H1 (cell line): Measurements from ENCODE around the gene ARID5B. TPM values are rescaled to one million over a fixed set of nuclear protein-coding genes. Genes with fewer than 3 reads are reported as not detected.

Experiments
- CTCF ChIA-PET: fragments of 300-600 bp; sonication (Branson Sonifier 250); formaldehyde crosslinking; loops from one replicate; lab custom pipeline; 2021; ENCODE audit not compliant: partially characterized antibody; lab: Charles Lee
- POLR2A ChIA-PET: fragments of 300-600 bp; sonication (Branson Sonifier 250); formaldehyde crosslinking; loops from one replicate; lab custom pipeline; 2021; ENCODE audit warnings: inconsistent platforms; ENCODE audit not compliant: partially characterized antibody; lab: Charles Lee
- DNase-seq, 2 experiments: peaks; one replicate each; pipeline versions ENCODE4 v3.0.0 to v3.0.0-alpha.2; 2010 to 2022; ENCODE audit warnings: low spot score in 2 of 2, low read depth in 1 of 2, mixed read lengths in 1 of 2
- FAIRE-seq: peaks from 2 replicates; lab custom pipeline; 2011; peaks lifted over from hg19 to GRCh38; lab: Jason Lieb, UNC
- H2AFZ ChIP-seq: 2 replicates; pipeline ENCODE4 v1.8.1; 2012; ENCODE audit warnings: low read length, inconsistent platforms
- H2AK5ac ChIP-seq: 2 replicates; pipeline ENCODE4 v1.6.1; 2013; ENCODE audit warnings: low read depth, low read length
- H2BK120ac ChIP-seq: replicated peaks from 2 replicates; pipeline ENCODE3; 2013; ENCODE audit warnings: low read depth, low read length, inconsistent platforms
- H2BK12ac ChIP-seq: 2 replicates; pipeline ENCODE4 v1.6.1; 2013; ENCODE audit warnings: low read depth, low read length
- H2BK15ac ChIP-seq: 2 replicates; pipeline ENCODE4 v1.6.1; 2013; ENCODE audit warnings: low read length
- H2BK20ac ChIP-seq: 2 replicates; pipeline ENCODE4 v1.6.1; 2013; ENCODE audit warnings: low read length
- H2BK5ac ChIP-seq: 2 replicates; pipeline ENCODE4 v1.6.1; 2013; ENCODE audit warnings: low read depth, low read length
- H3K14ac ChIP-seq: 2 replicates; pipeline ENCODE4 v1.6.1; 2013; ENCODE audit warnings: inconsistent platforms; ENCODE audit not compliant: insufficient read length
- H3K18ac ChIP-seq: 2 replicates; pipeline ENCODE4 v1.6.1; 2013; ENCODE audit warnings: low read length; ENCODE audit errors: extremely low read depth
- H3K23ac ChIP-seq: 2 replicates; pipeline ENCODE4 v1.6.1; 2013; ENCODE audit warnings: inconsistent platforms; ENCODE audit not compliant: insufficient read length
- H3K23me2 ChIP-seq: 2 replicates; pipeline ENCODE4 v1.6.1; 2013; ENCODE audit warnings: low read depth, low read length
- H3K27ac ChIP-seq: 2 replicates; pipeline ENCODE4 v1.6.1; 2011; ENCODE audit warnings: low read depth, low read length, inconsistent platforms
- H3K27me3 ChIP-seq, 4 experiments: replicated peaks in 1 of 4; 1 replicate in 1 of 4; 2 replicates in 3 of 4; pipeline versions ENCODE4 v1.6.1 to v1.8.1; 2011 to 2013; ENCODE audit warnings: low read length in 3 of 4, mild to moderate bottlenecking in 3 of 4, inconsistent platforms in 2 of 4, mixed read lengths in 2 of 4, moderate library complexity in 1 of 4; ENCODE audit not compliant: control insufficient read depth in 3 of 4, insufficient read depth in 3 of 4; ENCODE audit errors: extremely low read depth in 1 of 4
- H3K36me3 ChIP-seq, 4 experiments: 2 replicates each; pipeline versions ENCODE4 v1.6.1 to v1.8.1; 2011 to 2013; ENCODE audit warnings: mild to moderate bottlenecking in 4 of 4, low read length in 3 of 4, moderate library complexity in 2 of 4, control low read depth in 1 of 4, inconsistent platforms in 1 of 4; ENCODE audit not compliant: insufficient read depth in 4 of 4, control insufficient read depth in 2 of 4
- H3K4ac ChIP-seq: replicated peaks from 2 replicates; pipeline ENCODE3; 2013; ENCODE audit warnings: low read length, low read depth, mixed read lengths, inconsistent platforms; ENCODE audit not compliant: insufficient read length
- H3K4me1 ChIP-seq, 4 experiments: replicated peaks in 1 of 4; 1 replicate in 1 of 4; 2 replicates in 3 of 4; pipeline versions ENCODE4 v1.6.1 to v1.8.1; 2011 to 2013; ENCODE audit warnings: low read length in 3 of 4, inconsistent platforms in 2 of 4, mixed read lengths in 1 of 4; ENCODE audit not compliant: insufficient read depth in 4 of 4, control insufficient read depth in 3 of 4
- H3K4me2 ChIP-seq, 2 experiments: 2 replicates each; pipeline versions ENCODE4 v1.6.1 to v1.8.1; 2011 to 2013; ENCODE audit warnings: low read depth in 2 of 2, low read length in 2 of 2, control low read depth in 1 of 2, inconsistent platforms in 1 of 2, mild to moderate bottlenecking in 1 of 2; ENCODE audit not compliant: insufficient read depth in 1 of 2
- H3K4me3 ChIP-seq, 4 experiments: fragments of 200-600, 300-600 bp in 1 of 4; sonication (generic), shearing (Covaris generic), sonication (Bioruptor Twin) in 1 of 4; 2 replicates each; pipeline versions ENCODE4 v1.5.1 to v1.8.1; 2011 to 2016; ENCODE audit warnings: low read length in 4 of 4, low read depth in 3 of 4, control low read depth in 2 of 4, inconsistent platforms in 2 of 4, mild to moderate bottlenecking in 2 of 4, mixed read lengths in 1 of 4, moderate library complexity in 1 of 4; ENCODE audit not compliant: insufficient read depth in 2 of 4; ENCODE audit errors: extremely low read depth in 1 of 4
- H3K56ac ChIP-seq: replicated peaks from 2 replicates; pipeline ENCODE3; 2013; ENCODE audit warnings: low read depth, mild to moderate bottlenecking, mixed read lengths, low read length, inconsistent platforms; ENCODE audit not compliant: insufficient read length
- H3K79me1 ChIP-seq: 2 replicates; pipeline ENCODE4 v1.6.1; 2013; ENCODE audit warnings: low read depth, low read length, control low read depth
- H3K79me2 ChIP-seq, 2 experiments: 2 replicates each; pipeline versions ENCODE4 v1.6.1 to v1.8.1; 2012 to 2013; ENCODE audit warnings: low read length in 2 of 2, mild to moderate bottlenecking in 2 of 2, inconsistent platforms in 1 of 2; ENCODE audit not compliant: insufficient read depth in 2 of 2, control insufficient read depth in 1 of 2
- H3K9ac ChIP-seq, 4 experiments: replicated peaks in 1 of 4; 1 replicate in 1 of 4; 2 replicates in 3 of 4; pipeline versions ENCODE4 v1.6.1 to v1.8.1; 2011 to 2013; ENCODE audit warnings: low read depth in 3 of 4, low read length in 3 of 4, control low read depth in 2 of 4, mild to moderate bottlenecking in 2 of 4, moderate library complexity in 2 of 4, inconsistent platforms in 1 of 4; ENCODE audit errors: extremely low read depth in 1 of 4
- H3K9me3 ChIP-seq, 2 experiments: 2 replicates each; pipeline versions ENCODE4 v1.6.1 to v1.8.1; 2012 to 2013; ENCODE audit warnings: mild to moderate bottlenecking in 2 of 2, moderate library complexity in 2 of 2, control low read depth in 1 of 2, inconsistent platforms in 1 of 2, low read depth in 1 of 2, low read length in 1 of 2, mixed read lengths in 1 of 2; ENCODE audit not compliant: insufficient read depth in 2 of 2
- H4K20me1 ChIP-seq, 2 experiments: replicated peaks in 1 of 2; 2 replicates each; pipeline versions ENCODE3 to v1.8.1; 2011 to 2013; ENCODE audit warnings: inconsistent platforms in 2 of 2, low read length in 2 of 2, mild to moderate bottlenecking in 1 of 2; ENCODE audit not compliant: insufficient read depth in 2 of 2, control insufficient read depth in 1 of 2
- H4K5ac ChIP-seq: 2 replicates; pipeline ENCODE4 v1.6.1; 2013; ENCODE audit warnings: low read length, low read depth, mixed read lengths, inconsistent platforms; ENCODE audit not compliant: insufficient read length
- H4K8ac ChIP-seq: 2 replicates; pipeline ENCODE4 v1.8.0; 2013; ENCODE audit warnings: mild to moderate bottlenecking, moderate library complexity, low read length, inconsistent platforms; ENCODE audit not compliant: insufficient read depth; ENCODE audit errors: extremely low read depth
- H4K91ac ChIP-seq: replicated peaks from 2 replicates; pipeline ENCODE3; 2013; ENCODE audit warnings: low read length, mixed read lengths, inconsistent platforms; ENCODE audit not compliant: insufficient read length
- BRCA1 ChIP-seq: IDR thresholded peaks from 2 replicates; pipeline ENCODE4 v1.6.1; 2012; ENCODE audit warnings: low read depth, low read length, improper control_type of control experiment
- JUN ChIP-seq: IDR thresholded peaks from 2 replicates; pipeline ENCODE4 v1.6.1; 2011; ENCODE audit warnings: low read depth, mild to moderate bottlenecking, improper control_type of control experiment, low read length
- MAFK ChIP-seq: IDR thresholded peaks from 2 replicates; pipeline ENCODE4 v1.6.1; 2012; ENCODE audit warnings: low read depth, mild to moderate bottlenecking, improper control_type of control experiment, low read length
- NRF1 ChIP-seq: IDR thresholded peaks from 2 replicates; pipeline ENCODE4 v1.6.1; 2011; ENCODE audit warnings: mild to moderate bottlenecking, low read depth, low read length, improper control_type of control experiment
- RBBP5 ChIP-seq: IDR thresholded peaks from 2 replicates; pipeline ENCODE4 v1.7.1; 2012; ENCODE audit warnings: low read depth, mild to moderate bottlenecking, inconsistent platforms, low read length, moderate library complexity, borderline replicate concordance
- RFX5 ChIP-seq: IDR thresholded peaks from 2 replicates; pipeline ENCODE4 v1.6.1; 2011; ENCODE audit warnings: low read depth, low read length, improper control_type of control experiment, borderline replicate concordance
- RXRA ChIP-seq: IDR thresholded peaks from 2 replicates; pipeline ENCODE4 v1.6.1; 2011; ENCODE audit warnings: low read depth, mild to moderate bottlenecking, low read length, moderate library complexity; ENCODE audit not compliant: insufficient read depth
- SP1 ChIP-seq: IDR thresholded peaks from 2 replicates; pipeline ENCODE4 v1.6.1; 2011; ENCODE audit warnings: low read depth, low read length
- TAF1 ChIP-seq: IDR thresholded peaks from 2 replicates; pipeline ENCODE4 v1.6.1; 2011; ENCODE audit warnings: mild to moderate bottlenecking, low read depth, low read length
- TEAD4 ChIP-seq: IDR thresholded peaks from 2 replicates; pipeline ENCODE4 v1.6.1; 2012; ENCODE audit warnings: low read depth, low read length, inconsistent platforms, mixed read lengths
- USF2 ChIP-seq: IDR thresholded peaks from 2 replicates; pipeline ENCODE4 v1.6.1; 2011; ENCODE audit warnings: low read length, improper control_type of control experiment
- ZNF274 ChIP-seq: IDR thresholded peaks from 2 replicates; pipeline ENCODE4 v1.7.0; 2012; ENCODE audit warnings: low read length, borderline replicate concordance; ENCODE audit errors: extremely low read depth
- WGBS, 2 experiments: shearing (Covaris generic) in 1 of 2; methylation state at CpG; one replicate each; pipeline versions ENCODE4 v1.1.6 to v1.1.7; 2013 to 2015; ENCODE audit warnings: low lambda C conversion rate in 2 of 2, mixed read lengths in 2 of 2, inconsistent platforms in 1 of 2, low coverage in 1 of 2, missing lambda C conversion rate in 1 of 2; ENCODE audit not compliant: insufficient replicate concordance in 2 of 2, insufficient coverage in 1 of 2, insufficient read length in 1 of 2; ENCODE audit errors: extremely low coverage in 1 of 2, missing lambda C conversion rate in 1 of 2; 5-methylcytosine and 5-hydroxymethylcytosine counted together
- polyA plus RNA-seq, 7 experiments: library from polyadenylated mRNA; depleted of rRNA in 3 of 7; stranded (reverse) in 5 of 7; unstranded in 2 of 7; fragments of >200 nt in 5 of 7; fragments of 200-250 nt in 2 of 7; gene quantifications; 1 replicate in 5 of 7; 2 replicates in 1 of 7; 4 replicates in 1 of 7; pipeline versions ENCODE4 v1.2.1 to v1.2.3, GENCODE V29; 2011 to 2013; ENCODE audit warnings: missing spikeins in 2 of 7, mixed read lengths in 2 of 7
- total RNA-seq: library from RNA; stranded (reverse); fragmentation: NEBNext Ultra II Directional; extraction: Animal tissue kit (Norgen Biotek cat#: 25700); gene quantifications from 2 replicates; pipeline ENCODE4 v1.2.1, GENCODE V29; 2021

ARID5B gene
- total and polyA plus RNA-seq, 2 of the 8 experiments (the other 6 are each of a cell fraction or from before 2014, with no cell fraction given) = 0.21 to 1.1 TPM

- Histone ChIP-seq H4K20me1 (no peaks in the 10 kb centered on the region), H4K8ac (no peak overlapping the region), H2BK120ac (no peak overlapping the region), H2BK20ac (no peak overlapping the region), H3K27me3 (peaks cover 0 to 2% (median 0%) of the 10 kb centered on the region in 4 experiments; a peak in 2 of 7 replicates), H3K14ac (no peak overlapping the region), H3K4me2 (no peak overlapping the region), H2AK5ac (no peak overlapping the region), H2AFZ (no peak overlapping the region), H2BK5ac (no peak overlapping the region), H3K56ac (no peak overlapping the region), H3K79me2 (no peaks in the 10 kb centered on the region), H3K36me3 (no peaks in the 10 kb centered on the region), H3K9me3 (no peaks in the 10 kb centered on the region), H3K4me1 (peaks cover 3 to 7% (median 6%) of the 10 kb centered on the region in 4 experiments; a peak in 6 of 7 replicates), H3K9ac (no peak overlapping the region), H3K4me3 (no peak overlapping the region), H3K4ac (no peak overlapping the region), H4K5ac (no peak overlapping the region), H4K91ac (no peak overlapping the region), H3K23ac (no peak overlapping the region), H3K79me1 (no peaks in the 10 kb centered on the region), H3K18ac (no peak overlapping the region), H3K27ac (no peak overlapping the region), H3K23me2 (no peaks in the 10 kb centered on the region), H2BK12ac (no peak overlapping the region), H2BK15ac (no peak overlapping the region)
- no peak for DNase-seq
- TF ChIP-seq NRF1 (no peak), ZNF274 (no peak), RBBP5 (no peak), USF2 (no peak), TAF1 (no peak), SP1 (no peak), RXRA (no peak), JUN (no peak), BRCA1 (no peak), MAFK (no peak), RFX5 (no peak), TEAD4 (no peak)
- 93% methylated on average over 4 of the region's 4 CpGs; no CpG with 5 or more reads in 1 of the 2 experiments for WGBS, 2 experiments
- POLR2A ChIA-PET = no interaction called here
- no peak for FAIRE-seq
- CTCF ChIA-PET = interaction anchor here (1.0 to 1.2 kb wide), 2 partner anchors 193 to 301 kb away, joined by 3 to 4 read pairs; no protein-coding TSS in a partner anchor
These were observed 150.8 kb downstream of the ARID5B start for GRCh38 chr10:62052276-62052675.
